K562 (cell line): ENCODE results near the gene PHKA1. TPM values are rescaled to one million over a fixed set of nuclear protein-coding genes. Genes with fewer than 3 reads are reported as not detected.

Experiments
- FOXP1 ChIP-seq: sonication (generic); formaldehyde crosslinking; IDR thresholded peaks from 2 replicates; pipeline ENCODE4 v1.8.0; 2022; ENCODE audit warnings: mild to moderate bottlenecking, missing genetic modification reagents
- HMBOX1 ChIP-seq: sonication (generic); IDR thresholded peaks from 2 replicates; pipeline ENCODE4 v1.6.1; 2016
- NFRKB ChIP-seq: fragments of 450-650 bp; IDR thresholded peaks from 2 replicates; pipeline ENCODE4 v1.6.1; 2016; ENCODE audit warnings: low read depth
- NR0B1 ChIP-seq: fragments of 450-650 bp; IDR thresholded peaks from one replicate; pipeline ENCODE4 v1.6.1; 2018; ENCODE audit warnings: mild to moderate bottlenecking, moderate library complexity; ENCODE audit not compliant: partially characterized antibody
- NR3C1 ChIP-seq: sonication (generic); formaldehyde crosslinking; IDR thresholded peaks from 2 replicates; pipeline ENCODE4 v1.8.1; 2022; ENCODE audit warnings: missing genetic modification reagents
- PCBP2 ChIP-seq: fragments of 200-400 bp; formaldehyde crosslinking; IDR thresholded peaks from 2 replicates; pipeline ENCODE4 v1.6.1; 2018; ENCODE audit warnings: low read length, low read depth, mild to moderate bottlenecking, moderate library complexity; ENCODE audit not compliant: poor library complexity, severe bottlenecking
- PREB ChIP-seq: sonication (generic); formaldehyde crosslinking; IDR thresholded peaks from 2 replicates; pipeline ENCODE4 v1.8.1; 2023; ENCODE audit warnings: mild to moderate bottlenecking, missing genetic modification reagents
- PTRF ChIP-seq: fragments of 450-650 bp; IDR thresholded peaks from 2 replicates; pipeline ENCODE4 v1.6.1; 2016; ENCODE audit warnings: mild to moderate bottlenecking, missing genetic modification characterization, missing compliant biosample characterization
- RBM25 ChIP-seq: fragments of 200-400 bp; formaldehyde crosslinking; IDR thresholded peaks from 2 replicates; pipeline ENCODE4 v1.6.1; 2018; ENCODE audit warnings: low read length, low read depth, moderate library complexity; ENCODE audit not compliant: severe bottlenecking
- RBM34 ChIP-seq: fragments of 200-400 bp; formaldehyde crosslinking; IDR thresholded peaks from 2 replicates; pipeline ENCODE4 v1.6.1; 2018; ENCODE audit warnings: low read length, borderline replicate concordance; ENCODE audit not compliant: insufficient read depth
- RNF219 ChIP-seq: fragments of 250-450 bp; sonication (Bioruptor Pico); IDR thresholded peaks from 2 replicates; pipeline ENCODE4 v1.5.0; 2022; ENCODE audit warnings: mild to moderate bottlenecking
- SETDB1 ChIP-seq: IDR thresholded peaks from one replicate; pipeline ENCODE4 v1.6.1; 2012; ENCODE audit warnings: low read length, control low read depth, inconsistent platforms
- TAF9B ChIP-seq: fragments of 450-650 bp; IDR thresholded peaks from 2 replicates; pipeline ENCODE4 v1.6.1; 2018; ENCODE audit warnings: mild to moderate bottlenecking; ENCODE audit not compliant: partially characterized antibody
- TBL1XR1 ChIP-seq, 2 experiments: IDR thresholded peaks; 2 replicates each; pipeline ENCODE4 v1.6.1; 2012; ENCODE audit warnings: improper control_type of control experiment in 2 of 2, low read length in 2 of 2, mild to moderate bottlenecking in 1 of 2
- TRIM28 ChIP-seq: fragments of 450-650 bp; IDR thresholded peaks from 2 replicates; pipeline ENCODE4 v1.6.1; 2017
- ZBTB26 ChIP-seq: fragments of 450-650 bp; formaldehyde crosslinking; IDR thresholded peaks from 2 replicates; pipeline ENCODE4 v1.4.0; 2022; ENCODE audit warnings: missing genetic modification characterization
- ZNF12 ChIP-seq: sonication (generic); formaldehyde crosslinking; IDR thresholded peaks from 2 replicates; pipeline ENCODE4 v1.4.0; 2020; ENCODE audit warnings: mild to moderate bottlenecking, missing genetic modification reagents
- ZNF445 ChIP-seq: fragments of 250-450 bp; sonication (Bioruptor Pico); IDR thresholded peaks from 2 replicates; pipeline ENCODE4 v1.4.0; 2020; ENCODE audit warnings: low read depth, mild to moderate bottlenecking, moderate library complexity
- ZNF655 ChIP-seq: fragments of 250-450 bp; sonication (Bioruptor Pico); IDR thresholded peaks from 2 replicates; pipeline ENCODE4 v1.5.0; 2021
- polyA plus RNA-seq, 8 experiments: library from polyadenylated mRNA; depleted of rRNA in 4 of 8; stranded (reverse) in 5 of 8; unstranded in 3 of 8; fragments of >200 nt; fragmentation: Nextera tagmentation in 2 of 8; fragmentation: Illumina TruSeq in 1 of 8; extraction: Ambion mirVana in 2 of 8; extraction: Trizol in 1 of 8; gene quantifications; 2 replicates each; pipeline versions ENCODE4 v1.2.1 to v1.2.3, GENCODE V29; 2011 to 2014; ENCODE audit warnings: inconsistent platforms in 1 of 8, missing spikeins in 1 of 8
- total RNA-seq, 7 experiments: library from RNA; depleted of rRNA in 6 of 7; stranded (reverse); fragments of >200 nt in 6 of 7; fragmentation: Illumina TruSeq in 2 of 7; extraction: Trizol in 2 of 7; gene quantifications; 2 replicates each; pipeline versions ENCODE4 v1.2.1 to v1.2.3, GENCODE V29; 2011 to 2021; ENCODE audit warnings: low replicate concordance in 1 of 7

PHKA1 gene
- total and polyA plus RNA-seq, 9 of the 15 experiments (the other 6 are each of a cell fraction or from before 2014, with no cell fraction given) = 2.4 to 9.6 (median 5.8) TPM

GRCh38 chrX:72572248-72573157 is 141.6 kb downstream of the PHKA1 start, which contains the start of gene HDAC8 (continued):
- TF ChIP-seq ZNF655 (no peak), PCBP2 (no peak), PTRF (tag) (no peak), NFRKB (peak; percentile 75; the same call in 1 of the 2 replicates), ZBTB26 (CRISPR knock-in tag) (no peak), PREB (CRISPR knock-in tag) (no peak), TBL1XR1 (IDR thresholded peaks at IDR 0.05; ENCODE audit: low read length in 2 of 2) (no peak), RNF219 (no peak), RBM25 (no peak), NR3C1 (CRISPR knock-in tag) (no peak), ZNF445 (CRISPR knock-in tag) (no peak), FOXP1 (CRISPR knock-in tag) (no peak), TAF9B (peak; percentile 53), RBM34 (no peak), ZNF12 (CRISPR knock-in tag) (no peak), NR0B1 (no peak), HMBOX1 (no peak), SETDB1 (no peak), TRIM28 (peak; percentile 70; the same call in 1 of the 2 replicates)
